HG03280 (cell line): Measurements from ENCODE around the gene NCAM1.
"Not testable (repeated sequence)": the region's sequence is repeated elsewhere in the genome, so short reads cannot be mapped to it uniquely, and the experiment has no call there.

Experiments
- ATAC-seq: cut with Tn5 transposase; IDR thresholded peaks from one replicate; pipeline ENCODE4 v1.9.1; 2021; ENCODE audit warnings: mild to moderate bottlenecking, moderate library complexity; ENCODE audit not compliant: unreplicated experiment

Gene NCAM1

GRCh38 chr11:113019711-113020110, 58.5 kb downstream of the NCAM1 start:
- no peak for ATAC-seq

GRCh38 chr11:113021111-113021510, 59.9 kb downstream of the NCAM1 start:
- no peak for ATAC-seq

DNA sequence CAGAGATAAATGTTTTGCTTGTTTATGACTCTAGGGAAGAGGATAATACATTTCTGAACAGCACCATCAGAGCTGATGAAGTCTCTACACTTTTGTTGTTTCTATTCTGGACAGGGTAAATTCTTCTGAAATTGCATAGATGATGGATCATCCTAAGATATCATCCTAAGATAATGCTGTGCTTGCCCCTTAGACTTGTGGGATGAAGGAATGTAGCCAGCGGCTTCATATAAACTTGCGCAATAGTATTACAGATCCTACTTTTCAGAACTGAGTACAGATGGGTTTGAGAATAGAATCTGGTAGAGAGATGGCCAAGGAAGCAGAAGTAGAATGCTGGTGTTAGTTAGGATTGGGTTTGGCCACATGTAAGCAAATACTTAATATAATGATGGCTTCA, 61.0 kb downstream of the NCAM1 start:
- no peak for ATAC-seq

GRCh38 chr11:113023228-113023627, 62.0 kb downstream of the NCAM1 start:
- no peak for ATAC-seq

DNA sequence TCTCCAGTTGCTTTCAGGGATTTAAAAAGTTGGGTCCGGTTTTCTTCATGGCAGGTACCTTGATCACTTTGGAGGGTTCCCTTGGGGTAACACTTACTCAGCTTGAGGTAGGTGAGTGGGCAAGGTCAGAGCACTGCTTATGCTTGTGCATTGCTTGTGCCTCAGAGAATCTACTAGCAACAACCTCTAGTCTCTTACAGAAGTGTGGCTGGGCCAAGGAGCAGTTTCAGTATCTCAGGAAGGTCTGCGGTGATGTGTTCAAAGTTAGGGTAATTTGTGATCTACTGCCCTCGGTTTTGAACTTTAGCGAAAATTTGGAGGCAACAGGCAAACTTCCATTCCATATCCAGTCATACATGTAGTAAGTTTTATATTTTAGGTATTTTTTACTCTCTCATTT, 62.8 kb downstream of the NCAM1 start:
- no peak for ATAC-seq

DNA sequence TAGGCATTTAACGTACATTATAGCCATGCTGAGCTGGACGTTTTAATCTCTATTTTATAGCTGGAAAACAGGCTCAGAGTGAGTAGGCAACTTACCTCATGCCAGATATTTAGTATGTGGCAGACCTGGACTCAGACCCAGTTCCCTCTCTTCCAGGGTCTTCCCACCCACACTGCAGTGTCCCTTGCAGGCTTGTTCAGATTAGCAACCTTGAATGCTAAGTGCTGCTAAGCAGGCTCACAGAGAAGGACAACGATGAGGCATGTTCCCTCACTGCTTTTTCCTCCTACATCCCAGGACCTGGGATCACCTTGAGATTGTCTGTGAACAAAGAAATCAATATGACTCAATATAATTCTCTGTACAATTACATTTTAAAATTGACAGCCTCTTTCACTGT, 65.6 kb downstream of the NCAM1 start:
- no peak for ATAC-seq

DNA sequence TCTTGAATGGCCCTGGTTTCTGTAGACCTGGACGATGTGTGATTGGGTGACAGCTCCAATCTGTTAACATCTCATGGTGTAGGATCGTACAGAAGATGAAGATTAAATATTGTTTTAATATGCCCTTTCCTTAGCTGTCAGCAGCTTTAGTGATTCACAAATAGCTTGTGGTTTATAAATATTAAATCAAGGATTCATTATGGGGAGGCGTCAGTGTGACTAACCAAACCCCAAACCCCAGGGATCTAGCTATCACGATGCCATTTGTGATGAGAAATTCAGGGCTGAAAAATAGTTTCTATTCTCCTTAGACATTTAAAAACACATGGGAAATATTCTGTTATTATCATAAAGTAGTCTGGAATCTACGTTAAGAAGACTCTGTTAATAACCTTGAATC, 73.4 kb downstream of the NCAM1 start:
- no peak for ATAC-seq

- ATAC-seq, result no peak
These were observed 74.5 kb downstream of the NCAM1 start for GRCh38 chr11:113035708-113036107.

DNA sequence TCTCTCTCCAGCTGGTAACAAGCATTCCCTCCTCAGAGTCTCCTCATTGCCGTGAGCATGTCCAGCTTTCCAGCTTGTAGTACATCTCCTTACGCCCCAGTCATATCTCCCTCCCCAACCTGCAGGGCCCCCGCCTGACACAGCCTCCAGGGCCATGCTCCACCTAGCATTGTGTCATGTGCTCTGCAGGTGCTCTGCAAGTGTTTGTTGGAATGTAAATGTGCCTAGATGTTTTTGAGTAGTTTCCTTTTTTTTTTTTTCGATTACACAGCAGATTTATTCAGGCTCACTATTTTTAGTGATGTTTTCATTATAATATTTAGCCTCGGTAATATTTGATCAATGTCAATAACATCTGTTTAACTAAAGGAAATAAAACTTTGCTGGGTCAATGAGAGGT, 82.5 kb downstream of the NCAM1 start:
- ATAC-seq, result no peak

- no peak for ATAC-seq
These were observed 83.9 kb downstream of the NCAM1 start for GRCh38 chr11:113045146-113045545.

DNA sequence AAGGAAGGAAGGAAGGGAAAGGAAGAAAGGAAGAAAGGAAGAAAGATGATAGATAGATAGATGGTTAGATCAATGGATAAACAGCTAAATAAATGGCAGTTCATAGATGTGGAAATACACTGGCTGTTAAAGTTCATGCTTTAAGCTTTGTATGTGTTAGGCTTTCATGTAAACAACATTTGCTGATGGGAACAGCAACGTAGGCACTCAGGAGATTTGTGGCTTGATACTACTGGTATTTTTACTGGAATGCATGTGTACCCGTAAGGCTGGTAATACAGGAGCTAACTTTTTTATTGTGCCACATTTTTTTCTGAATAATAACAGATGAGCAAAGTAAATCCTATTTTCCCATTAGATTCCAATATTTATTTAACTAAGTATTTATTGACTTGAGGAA, 85.6 kb downstream of the NCAM1 start:
- ATAC-seq, result no peak

GRCh38 chr11:113048820-113049768, 87.9 kb downstream of the NCAM1 start:
- ATAC-seq, result no peak

DNA sequence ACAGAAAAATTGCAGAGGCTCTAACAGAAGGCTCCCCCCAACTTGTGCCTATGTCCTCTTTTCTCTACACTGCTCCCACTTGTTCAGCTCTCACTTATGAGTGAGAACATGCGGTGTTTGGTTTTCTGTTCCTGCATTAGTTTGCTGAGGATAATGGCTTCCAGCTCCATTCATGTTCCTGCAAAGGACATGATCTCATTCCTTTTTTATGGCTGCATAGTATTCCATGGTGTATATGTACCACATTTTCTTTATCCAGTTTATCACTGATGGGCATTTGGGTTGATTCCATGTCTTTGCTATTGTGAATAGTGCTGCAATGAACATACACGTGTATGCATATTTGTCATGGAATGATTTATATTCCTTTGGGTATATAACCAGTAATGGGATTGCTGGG, 91.8 kb downstream of the NCAM1 start:
- ATAC-seq, result not testable (repeated sequence)

DNA sequence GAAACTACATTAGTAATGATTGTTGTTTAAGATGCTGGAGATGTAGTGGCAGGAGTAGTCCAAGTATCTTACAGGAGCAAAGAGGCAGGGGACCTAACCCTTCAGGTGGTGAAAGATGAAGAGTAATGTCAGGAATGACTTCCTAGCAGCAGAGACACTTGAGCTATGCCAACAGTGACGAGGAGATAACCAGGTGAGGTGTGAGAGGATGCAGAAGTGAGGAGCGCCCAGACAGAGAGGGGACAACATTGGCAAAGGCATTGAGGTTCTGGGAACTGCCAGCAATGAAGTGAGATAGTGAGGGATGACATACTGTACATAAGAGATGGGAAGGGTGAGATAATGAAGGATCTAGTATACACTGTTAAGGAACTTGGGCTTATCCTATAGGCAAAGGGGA, 95.8 kb downstream of the NCAM1 start:
- no peak for ATAC-seq

- no peak for ATAC-seq
These were observed 98.3 kb downstream of the NCAM1 start for GRCh38 chr11:113059548-113059947.

DNA sequence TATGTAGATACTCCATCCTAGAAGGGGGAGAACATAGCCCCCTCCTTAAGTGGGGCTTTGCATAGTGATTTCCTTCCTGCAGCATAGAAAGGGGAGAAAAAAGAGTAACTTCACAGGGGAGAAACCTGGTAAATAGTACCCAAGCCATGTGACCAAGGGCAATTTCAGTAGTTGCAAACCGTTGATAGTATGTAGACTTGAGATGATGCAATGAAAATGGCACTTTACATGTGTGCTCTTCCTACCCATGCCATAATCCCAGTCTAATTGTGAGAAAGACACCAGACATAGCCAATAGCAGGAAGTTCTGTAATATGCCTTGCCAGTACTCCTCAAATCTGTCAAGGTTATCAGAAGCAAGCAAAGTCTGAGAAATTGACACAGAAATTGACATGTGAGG, 104.1 kb downstream of the NCAM1 start:
- no peak for ATAC-seq

DNA sequence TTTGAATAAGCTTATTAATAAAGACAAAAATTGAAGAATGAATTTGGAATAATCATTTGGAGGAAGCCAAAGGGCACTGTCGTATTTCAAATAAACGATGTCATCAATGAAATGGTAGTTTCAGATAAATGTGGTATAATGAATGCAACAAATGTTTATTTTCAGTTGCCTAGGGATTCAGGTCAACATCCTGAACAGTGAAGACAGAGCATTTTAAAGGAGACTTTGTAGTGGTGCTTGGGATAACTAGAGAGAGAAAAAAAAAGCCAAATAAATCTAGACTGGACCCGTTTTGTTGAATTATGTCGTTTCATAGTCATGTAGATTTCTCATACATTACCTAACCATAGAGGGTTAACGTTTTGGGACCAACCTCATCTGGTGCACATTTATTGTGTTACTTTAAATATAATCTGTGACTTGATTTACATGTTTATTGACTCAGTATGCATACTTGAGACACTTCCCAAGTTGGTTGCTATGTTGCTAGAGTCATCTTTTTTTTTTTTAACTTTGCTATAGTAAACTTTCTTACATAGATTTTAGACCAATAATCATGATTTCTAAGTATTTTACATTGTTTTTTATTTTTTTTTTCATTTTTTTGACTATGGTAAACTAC, 111.1 kb downstream of the NCAM1 start:
- no peak for ATAC-seq

DNA sequence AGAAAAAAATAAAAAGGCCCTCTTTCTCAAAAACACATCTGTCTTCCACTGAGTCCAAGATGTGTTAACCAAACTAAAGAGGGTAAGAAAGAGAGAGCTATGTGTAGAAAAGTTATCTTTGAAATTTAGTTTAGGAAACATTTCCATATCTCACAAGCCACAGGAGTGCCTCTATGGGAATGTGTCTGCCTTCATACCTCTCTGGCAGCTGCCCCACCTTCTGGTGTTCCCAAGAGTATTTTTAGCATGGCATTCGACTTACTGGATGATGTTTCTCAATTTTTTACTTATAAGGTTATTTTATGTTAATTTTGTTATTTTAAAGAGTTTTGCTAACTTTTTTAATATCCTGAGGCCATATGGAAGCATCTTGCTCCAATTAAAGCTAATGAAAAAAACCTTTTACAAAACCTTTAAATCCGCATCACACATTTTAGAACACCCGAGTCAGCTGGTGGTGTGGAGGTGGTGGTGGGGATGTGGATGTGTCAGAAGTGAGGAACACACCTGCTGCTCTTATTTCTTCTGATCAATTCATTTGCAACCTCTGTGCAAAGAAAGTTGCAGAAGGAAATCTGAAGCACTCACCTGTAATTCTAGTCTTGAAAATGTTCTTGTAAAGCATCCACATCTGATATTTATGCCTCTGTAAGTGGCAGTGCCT, 112.2 kb downstream of the NCAM1 start:
- no peak for ATAC-seq

- ATAC-seq, result no peak
These were observed 114.4 kb downstream of the NCAM1 start for GRCh38 chr11:113075586-113076095.

- ATAC-seq, result no peak
These were observed 116.2 kb downstream of the NCAM1 start for GRCh38 chr11:113077379-113077778.

DNA sequence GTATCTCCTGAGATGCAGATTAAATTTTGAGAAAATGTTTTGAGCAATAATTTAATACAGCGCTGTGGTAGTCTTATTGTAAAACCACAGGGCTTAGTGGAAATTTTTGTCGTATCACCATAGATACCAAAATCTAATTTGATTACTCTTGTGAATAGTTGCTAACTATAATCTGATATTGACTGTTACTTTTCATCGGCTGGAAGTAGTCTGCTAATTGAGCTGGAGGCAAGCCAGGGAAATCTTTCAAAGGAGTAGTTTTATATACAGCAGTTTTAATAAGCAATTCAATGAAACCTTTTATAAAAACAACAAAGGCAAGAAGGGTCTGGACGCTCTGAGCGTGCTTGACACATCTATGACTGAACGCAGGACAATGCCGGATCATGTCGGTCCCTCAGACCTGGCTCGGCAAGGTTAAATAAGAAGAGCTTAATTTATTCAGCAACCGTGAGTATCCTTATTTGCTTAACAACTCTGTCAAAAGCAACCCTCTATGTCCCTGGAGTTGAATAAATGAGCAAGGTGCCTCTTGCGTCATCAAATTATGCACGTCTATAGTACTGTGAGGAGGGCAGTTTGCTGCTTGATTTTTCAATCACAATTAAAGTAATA, 121.2 kb downstream of the NCAM1 start:
- ATAC-seq, result no peak
